ENCODE results near the gene TNNT2.

DNA sequence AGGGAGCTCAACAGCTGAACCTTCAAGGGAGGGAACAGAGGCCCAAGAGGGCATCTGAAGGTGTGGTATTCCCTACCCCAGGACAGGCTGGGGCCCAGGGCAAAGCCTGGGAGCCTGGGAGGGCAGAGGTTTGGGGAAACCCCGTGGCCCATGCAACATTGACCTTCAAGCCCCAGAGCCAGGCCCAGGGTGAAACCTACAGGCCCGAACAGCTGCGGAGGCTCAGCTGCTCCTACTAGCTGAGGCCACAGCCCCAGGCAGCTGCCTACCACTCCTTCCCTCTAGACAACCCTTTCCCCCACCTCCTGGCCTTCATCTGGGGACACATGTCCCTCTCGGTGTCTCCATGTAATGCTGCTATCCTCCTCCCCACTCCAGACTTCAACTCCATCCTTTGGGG lies 18.5 kb upstream of the TNNT2 start:
- TF ChIP-seq CTCF (conservative IDR thresholded peaks at IDR 0.05): no peak
- TF ChIP-seq EZH2 (IDR thresholded peaks at IDR 0.05; ENCODE audit: low read depth): no peak

Measured in PC-9 (cell line).